Endothelial cell of umbilical vein (primary cell): ENCODE measurements around the gene FHOD3.

Experiments
- CTCF ChIP-seq, 2 donors: IDR thresholded peaks; 1 replicate in 1 of 2; 2 replicates in 1 of 2; pipeline ENCODE4 v1.5.1; 2011; ENCODE audit warnings: low read length in 2 of 2, mild to moderate bottlenecking in 2 of 2, moderate library complexity in 2 of 2, control low read depth in 1 of 2, inconsistent platforms in 1 of 2, low read depth in 1 of 2; ENCODE audit not compliant: insufficient read depth in 1 of 2; ENCODE audit errors: extremely low read depth in 1 of 2
- GATA2 ChIP-seq: IDR thresholded peaks from 2 replicates; pipeline ENCODE4 v1.7.0; 2011; ENCODE audit warnings: low read depth, mild to moderate bottlenecking, moderate library complexity, mixed read lengths, low read length; ENCODE audit not compliant: insufficient read length, insufficient read depth
- POLR2A ChIP-seq: IDR thresholded peaks from 2 replicates; pipeline ENCODE4 v1.6.1; 2012; ENCODE audit warnings: low read depth, mild to moderate bottlenecking, control low read depth, low read length

GRCh38 chr18:36728345-36728744 lies 430.8 kb downstream of the FHOD3 start:
- TF ChIP-seq CTCF (IDR thresholded peaks at IDR 0.05; ENCODE audit: extremely low read depth in 1 of 2, insufficient read depth in 1 of 2, low read depth in 1 of 2, low read length in 2 of 2) (no peak), POLR2A (no peak), GATA2 (no peak)
